Transverse colon (tissue), 4 donors: Measurements from ENCODE around the gene FAM20C. TPM values are rescaled to one million over a fixed set of nuclear protein-coding genes. Genes with fewer than 3 reads are reported as not detected.

Experiments used
- DNase-seq: peaks from one replicate; pipeline ENCODE4 v3.0.0-alpha.2; 2019
- H3K27ac ChIP-seq, 4 donors: fragments of 200-600 bp; sonication (generic); 2 replicates each; pipeline ENCODE4 v1.5.1; 2016 to 2018; ENCODE audit warnings: inconsistent platforms in 4 of 4
- H3K27me3 ChIP-seq: fragments of 200-600 bp; sonication (generic); 2 replicates; pipeline ENCODE4 v1.5.1; 2017; ENCODE audit warnings: inconsistent platforms
- H3K36me3 ChIP-seq, 4 donors: fragments of 200-600 bp; sonication (generic); 2 replicates each; pipeline ENCODE4 v1.5.1; 2017 to 2019; ENCODE audit warnings: inconsistent platforms in 4 of 4
- H3K4me1 ChIP-seq, 4 donors: fragments of 200-600 bp; sonication (generic); 2 replicates each; pipeline ENCODE4 v1.5.1; 2017 to 2020; ENCODE audit warnings: inconsistent platforms in 4 of 4
- H3K4me3 ChIP-seq, 4 donors: fragments of 200-600 bp; sonication (generic); 1 replicate in 1 of 4; 2 replicates in 3 of 4; pipeline versions ENCODE4 v1.5.1 to v1.6.1; 2017 to 2019; ENCODE audit warnings: inconsistent platforms in 4 of 4
- H3K9me3 ChIP-seq, 2 donors: fragments of 200-600 bp; sonication (generic); 2 replicates each; pipeline ENCODE4 v1.5.1; 2017 to 2019; ENCODE audit warnings: inconsistent platforms in 2 of 2
- CTCF ChIP-seq, 5 experiments: fragments of 200-600 bp in 3 of 5; fragments of 450-650 bp in 2 of 5; sonication (generic) in 3 of 5; IDR thresholded peaks; 1 replicate in 2 of 5; 2 replicates in 3 of 5; pipeline ENCODE4 v1.5.1; 2016 to 2017; ENCODE audit warnings: antibody characterized with exemption in 5 of 5, inconsistent platforms in 3 of 5, mild to moderate bottlenecking in 2 of 5, moderate library complexity in 1 of 5
- EP300 ChIP-seq: sonication (generic); formaldehyde crosslinking; IDR thresholded peaks from one replicate; pipeline ENCODE4 v1.6.1; 2017; ENCODE audit warnings: antibody characterized with exemption, low read depth
- POLR2A ChIP-seq: fragments of 450-650 bp; IDR thresholded peaks from one replicate; pipeline ENCODE4 v1.6.1; 2016; ENCODE audit warnings: antibody characterized with exemption, mild to moderate bottlenecking, moderate library complexity
- POLR2AphosphoS5 ChIP-seq, 3 donors: sonication (generic); formaldehyde crosslinking; IDR thresholded peaks; one replicate each; pipeline ENCODE4 v1.6.1; 2016; ENCODE audit warnings: antibody characterized with exemption in 3 of 3
- WGBS, 2 donors: methylation state at CpG; one replicate each; pipeline ENCODE4 v1.1.5; 2018; ENCODE audit warnings: low coverage in 1 of 2; 5-methylcytosine and 5-hydroxymethylcytosine counted together
- in situ Hi-C, 4 donors: fragments of 200-750 bp; cut with MboI; loops; one replicate each; pipeline versions ENCODE4 v1.15.0 to v1.15.1; 2017; ENCODE audit warnings: low sequenced_read_pairs in 3 of 4, low pct_ligation_motif_present in 1 of 4, low pct_unique_long_range_greater_than_20kb in 1 of 4
- intact Hi-C: fragments of 100-400 bp; cut with DNase I; formaldehyde crosslinking; loops from one replicate; pipeline ENCODE4 v1.15.1; 2023; ENCODE audit warnings: low total_unique reads
- total RNA-seq, 4 donors: library from RNA; depleted of rRNA; stranded (reverse); fragments of >200 nt; gene quantifications; one replicate each; pipeline ENCODE4 v1.1.0, GENCODE V29; 2016

FAM20C gene
- total RNA-seq, 4 donors from 2014 or later = 10.5 to 62.3 (median 23.5) TPM

- Histone ChIP-seq H3K4me3 (no peak overlapping the region), H3K36me3 (no peaks in the 10 kb centered on the region), H3K9me3 (no peaks in the 10 kb centered on the region), H3K27me3 (no peaks in the 10 kb centered on the region), H3K4me1 (peaks cover 6 to 24% (median 17%) of the 10 kb centered on the region in 4 donors), H3K27ac (peak overlapping the region in 2 of 4 donors; percentile 90 to 91)
- TF ChIP-seq POLR2A (no peak), CTCF (IDR thresholded peaks at IDR 0.05) (no peak), POLR2AphosphoS5 (IDR thresholded peaks at IDR 0.05) (no peak), EP300 (no peak)
- DNase-seq = no peak
- WGBS, 2 donors = 76 to 94% methylated on average over 8 to 13 of the region's 13 CpGs
- in situ Hi-C loops = no loop called here
- intact Hi-C loops = no loop called here
Measured at GRCh38 chr7:150811-151221, 41.6 kb upstream of the FAM20C start.

DNA sequence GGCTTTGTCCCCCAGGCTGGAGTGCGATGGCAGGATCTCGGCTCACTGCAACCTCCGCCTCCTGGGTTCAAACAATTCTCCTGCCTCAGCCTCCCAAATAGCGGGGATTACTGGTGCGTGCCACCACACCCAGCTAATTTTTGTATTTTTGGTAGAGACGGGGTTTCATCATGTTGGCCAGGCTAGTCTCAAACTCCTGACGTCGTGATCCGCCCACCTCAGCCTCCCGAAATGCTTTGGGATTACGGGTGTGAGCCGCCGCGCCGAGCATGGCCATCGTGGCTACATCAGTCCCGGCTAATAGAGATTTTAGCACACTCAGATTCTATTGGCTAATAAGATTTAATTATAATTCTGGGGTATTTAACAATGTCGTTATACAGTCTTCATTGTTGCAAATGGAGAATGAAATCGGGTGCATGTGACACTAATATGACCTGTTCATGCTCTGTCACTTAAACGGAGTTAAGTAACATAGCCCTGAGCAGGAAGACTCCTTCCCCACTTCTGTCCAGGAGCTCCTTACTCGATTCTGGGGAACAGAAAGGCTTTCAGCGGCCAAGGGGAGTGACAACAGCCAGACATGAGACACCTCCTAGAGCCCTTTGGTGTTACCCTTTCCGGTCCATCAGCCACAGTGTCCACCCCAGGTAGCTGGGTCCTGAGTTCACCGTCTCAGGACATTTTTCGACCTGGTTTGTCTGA is 40.9 kb upstream of the FAM20C start:
- Histone ChIP-seq H3K4me3 (no peak overlapping the region), H3K36me3 (no peaks in the 10 kb centered on the region), H3K9me3 (no peaks in the 10 kb centered on the region), H3K27ac (no peak overlapping the region), H3K27me3 (no peaks in the 10 kb centered on the region), H3K4me1 (peaks cover 6 to 28% (median 17%) of the 10 kb centered on the region in 4 donors)
- no peak for DNase-seq
- in situ Hi-C loops = no loop called here
- WGBS, 2 donors = 94% methylated on average over 16 to 20 of the region's 25 CpGs
- no peak for TF ChIP-seq POLR2A
- TF ChIP-seq EP300 = no peak
- no peak for TF ChIP-seq POLR2AphosphoS5 (IDR thresholded peaks at IDR 0.05)
- TF ChIP-seq CTCF (IDR thresholded peaks at IDR 0.05) = no peak
- intact Hi-C loops = no loop called here

- 78 to 84% methylated on average over 10 to 19 of the region's 19 CpGs for WGBS, 2 donors
- intact Hi-C loops = no loop called here
- in situ Hi-C loops = no loop called here
- no peaks in the 10 kb centered on the region for H3K36me3 ChIP-seq
- H3K4me1 ChIP-seq = peaks cover 6 to 28% (median 17%) of the 10 kb centered on the region in 4 donors
- no peaks in the 10 kb centered on the region for H3K27me3 ChIP-seq
- DNase-seq = no peak
- no peak overlapping the region for H3K4me3 ChIP-seq
- no peak overlapping the region for H3K27ac ChIP-seq
- TF ChIP-seq POLR2A (no peak), EP300 (no peak), CTCF (IDR thresholded peaks at IDR 0.05) (no peak)
- no peaks in the 10 kb centered on the region for H3K9me3 ChIP-seq
Measured at GRCh38 chr7:152702-153391, 39.5 kb upstream of the FAM20C start.

GRCh38 chr7:153604-154003 is 38.8 kb upstream of the FAM20C start:
- DNase-seq = no peak
- no peak for TF ChIP-seq EP300
- TF ChIP-seq POLR2AphosphoS5 (IDR thresholded peaks at IDR 0.05) = no peak
- TF ChIP-seq POLR2A = no peak
- TF ChIP-seq CTCF (IDR thresholded peaks at IDR 0.05) = no peak
- Histone ChIP-seq H3K9me3 (no peaks in the 10 kb centered on the region), H3K27me3 (no peaks in the 10 kb centered on the region), H3K4me1 (peaks cover 6 to 24% (median 17%) of the 10 kb centered on the region in 4 donors), H3K27ac (no peak overlapping the region), H3K36me3 (no peaks in the 10 kb centered on the region), H3K4me3 (no peak overlapping the region)
- in situ Hi-C loops (no loop called here), intact Hi-C loops (no loop called here)
- 80 to 96% methylated on average over 1 to 9 of the region's 13 CpGs for WGBS, 2 donors
